ENCODE results near the gene PRR12. TPM values are rescaled to one million over a fixed set of nuclear protein-coding genes. Genes with fewer than 3 reads are reported as not detected.

PRR12 gene
- total RNA-seq, 1 donor: 8.1 TPM

DNA sequence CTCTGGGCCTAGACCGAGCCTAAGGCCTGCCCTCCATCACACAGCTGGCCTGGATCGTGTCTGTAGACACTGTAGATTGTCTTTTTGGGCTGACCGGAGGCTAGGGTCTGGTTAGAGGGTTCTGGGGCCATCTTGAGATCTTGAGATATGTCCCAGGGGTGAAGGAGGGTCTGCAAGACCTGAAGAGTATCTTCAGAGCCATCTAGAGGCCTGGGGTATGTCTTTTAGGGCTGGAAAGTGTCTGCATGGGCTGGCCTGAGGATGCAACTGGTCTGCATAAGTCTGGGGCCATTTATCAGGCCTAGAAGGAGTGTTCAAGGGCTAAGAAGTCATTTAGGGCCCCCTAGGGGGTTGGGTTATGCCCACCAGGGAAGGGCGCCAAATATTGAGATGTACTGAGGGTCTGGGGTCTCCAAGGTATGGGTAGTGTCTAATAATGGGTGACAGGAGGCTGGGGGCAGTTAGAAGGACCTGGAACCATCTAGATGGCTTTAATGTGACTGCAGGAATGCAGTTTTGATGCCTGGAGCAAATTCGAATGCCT lies 51.6 kb downstream of the PRR12 start:
- peak in 1 of 3 donors; percentile 47 for DNase-seq (ENCODE audit: low read depth in 2 of 3, low spot score in 2 of 3)

DNA sequence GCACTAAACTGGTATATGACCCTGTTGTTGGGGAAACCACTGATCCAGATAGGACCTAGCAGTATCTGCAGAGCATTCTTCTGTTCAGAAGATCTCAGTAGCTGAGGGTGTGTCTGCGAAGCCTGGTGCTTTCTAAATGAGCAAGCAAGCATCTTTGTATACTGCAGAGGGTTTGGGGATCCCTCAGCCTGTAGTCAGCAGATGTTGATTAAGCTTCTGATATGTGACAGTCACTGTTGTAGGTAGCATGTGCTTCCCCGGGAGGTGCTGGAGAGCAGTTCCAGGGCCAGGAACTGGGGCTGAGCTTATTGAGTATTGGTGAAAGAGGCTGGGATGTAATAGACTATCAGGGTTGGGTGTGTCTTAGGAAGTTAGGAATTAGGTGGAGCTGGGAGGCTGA lies 52.5 kb downstream of the PRR12 start:
- no peak for DNase-seq (ENCODE audit: low read depth in 2 of 3, low spot score in 2 of 3)

DNA sequence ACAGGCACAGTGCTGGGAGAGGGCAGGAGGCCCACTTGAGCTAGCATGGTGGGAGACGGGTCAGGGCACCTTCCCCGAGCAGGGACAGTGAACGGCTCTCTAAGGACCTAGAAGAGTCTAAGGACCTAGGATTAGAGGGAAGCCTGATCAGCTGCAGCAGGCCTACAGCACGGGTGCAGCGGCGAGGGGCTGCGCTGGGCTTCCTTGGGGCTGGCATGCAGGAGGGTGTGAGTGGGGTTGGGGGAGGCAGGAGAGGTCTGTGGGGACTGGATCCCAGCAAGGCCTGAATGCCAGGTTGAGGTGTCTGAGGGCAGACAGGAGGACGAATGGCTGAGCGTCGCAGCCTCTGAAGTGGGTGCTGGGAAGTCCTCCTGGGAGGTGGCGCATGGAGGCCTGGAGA lies 54.6 kb downstream of the PRR12 start:
- DNase-seq (ENCODE audit: low read depth in 2 of 3, low spot score in 2 of 3): no peak

DNA sequence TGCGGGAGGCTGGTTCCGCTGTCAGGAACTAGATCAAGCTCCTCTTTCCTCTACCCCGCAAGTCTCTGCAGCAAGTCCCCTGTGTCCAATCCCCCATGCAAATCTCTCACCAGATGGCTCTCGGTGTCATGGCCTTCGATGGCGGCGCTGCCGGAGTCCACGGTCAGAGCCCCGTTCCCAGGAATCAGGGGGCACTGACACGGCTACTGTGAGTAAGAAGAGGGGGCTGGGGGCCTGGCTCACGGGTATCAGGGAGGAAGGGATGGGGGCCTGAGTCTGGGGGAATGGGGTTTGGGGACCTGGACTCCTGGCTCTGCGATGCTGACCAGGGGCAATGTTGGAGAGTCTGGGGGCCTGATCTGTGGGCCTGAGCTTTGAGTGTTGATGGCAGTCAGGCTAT lies 55.0 kb downstream of the PRR12 start:
- no peak for DNase-seq (ENCODE audit: low read depth in 2 of 3, low spot score in 2 of 3)

DNA sequence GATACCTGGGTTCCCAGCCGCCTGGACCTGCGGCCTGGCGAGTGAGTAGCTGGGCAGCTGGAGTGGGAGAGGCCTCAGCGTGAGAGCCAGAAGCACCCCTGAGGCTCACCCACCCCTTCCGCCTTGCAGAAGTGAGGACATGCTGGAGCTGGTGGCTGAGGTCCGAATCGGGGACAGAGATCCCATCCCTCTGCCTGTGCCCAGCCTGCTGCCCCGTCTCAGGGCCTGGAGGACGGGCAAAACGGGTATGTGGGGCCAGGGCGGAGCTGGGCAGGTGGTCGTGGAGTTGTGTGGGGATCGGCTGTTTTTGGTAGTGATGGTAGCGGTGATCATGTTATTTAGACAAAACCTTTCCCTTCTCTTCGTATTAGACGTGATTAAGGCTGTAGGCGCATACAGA lies 55.6 kb downstream of the PRR12 start:
- DNase-seq (ENCODE audit: low read depth in 2 of 3, low spot score in 2 of 3): no peak

DNA sequence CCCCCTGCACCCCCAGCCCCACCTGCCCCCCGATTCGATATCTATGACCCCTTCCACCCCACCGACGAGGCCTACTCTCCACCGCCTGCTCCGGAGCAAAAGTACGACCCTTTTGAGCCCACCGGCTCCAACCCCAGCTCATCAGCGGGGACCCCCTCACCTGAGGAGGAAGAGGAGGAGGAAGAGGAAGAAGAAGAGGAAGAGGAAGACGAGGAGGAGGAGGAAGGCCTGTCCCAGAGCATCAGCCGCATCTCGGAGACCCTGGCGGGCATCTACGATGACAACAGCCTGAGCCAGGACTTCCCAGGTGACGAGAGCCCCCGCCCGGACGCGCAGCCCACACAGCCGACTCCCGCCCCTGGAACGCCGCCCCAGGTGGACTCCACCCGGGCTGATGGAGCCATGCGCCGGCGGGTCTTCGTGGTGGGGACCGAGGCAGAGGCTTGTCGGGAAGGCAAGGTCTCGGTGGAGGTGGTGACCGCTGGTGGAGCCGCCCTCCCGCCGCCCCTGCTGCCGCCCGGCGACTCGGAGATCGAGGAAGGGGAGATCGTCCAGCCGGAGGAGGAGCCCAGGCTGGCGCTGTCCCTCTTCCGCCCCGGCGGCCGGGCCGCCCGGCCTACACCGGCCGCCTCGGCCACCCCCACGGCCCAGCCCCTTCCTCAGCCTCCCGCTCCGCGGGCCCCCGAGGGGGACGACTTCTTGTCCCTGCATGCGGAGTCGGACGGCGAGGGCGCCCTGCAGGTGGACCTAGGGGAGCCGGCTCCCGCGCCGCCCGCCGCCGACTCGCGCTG lies 60.2 kb downstream of the PRR12 start:
- DNase-seq (ENCODE audit: low read depth in 2 of 3, low spot score in 2 of 3): no peak

DNA sequence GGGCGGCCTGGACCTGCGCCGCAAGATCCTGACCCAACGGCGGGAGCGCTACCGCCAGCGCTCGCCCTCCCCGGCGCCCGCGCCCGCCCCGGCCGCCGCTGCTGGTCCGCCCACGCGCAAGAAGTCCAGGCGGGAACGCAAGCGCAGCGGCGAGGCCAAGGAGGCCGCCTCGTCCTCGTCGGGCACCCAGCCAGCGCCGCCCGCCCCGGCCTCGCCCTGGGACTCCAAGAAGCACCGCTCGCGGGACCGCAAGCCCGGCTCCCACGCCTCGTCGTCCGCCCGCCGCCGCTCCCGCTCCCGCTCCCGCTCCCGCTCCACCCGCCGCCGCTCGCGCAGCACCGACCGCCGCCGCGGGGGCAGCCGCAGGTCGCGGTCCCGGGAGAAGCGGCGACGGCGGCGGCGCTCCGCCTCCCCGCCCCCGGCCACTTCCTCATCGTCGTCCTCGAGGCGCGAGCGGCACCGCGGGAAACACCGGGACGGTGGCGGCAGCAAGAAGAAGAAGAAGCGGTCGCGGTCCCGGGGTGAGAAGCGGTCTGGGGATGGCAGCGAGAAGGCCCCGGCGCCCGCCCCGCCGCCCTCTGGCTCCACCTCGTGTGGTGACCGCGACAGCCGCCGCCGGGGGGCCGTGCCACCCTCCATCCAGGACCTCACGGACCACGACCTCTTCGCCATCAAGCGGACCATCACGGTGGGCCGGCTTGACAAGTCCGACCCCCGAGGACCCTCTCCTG lies 61.0 kb downstream of the PRR12 start:
- DNase-seq (ENCODE audit: low read depth in 2 of 3, low spot score in 2 of 3): no peak

DNA sequence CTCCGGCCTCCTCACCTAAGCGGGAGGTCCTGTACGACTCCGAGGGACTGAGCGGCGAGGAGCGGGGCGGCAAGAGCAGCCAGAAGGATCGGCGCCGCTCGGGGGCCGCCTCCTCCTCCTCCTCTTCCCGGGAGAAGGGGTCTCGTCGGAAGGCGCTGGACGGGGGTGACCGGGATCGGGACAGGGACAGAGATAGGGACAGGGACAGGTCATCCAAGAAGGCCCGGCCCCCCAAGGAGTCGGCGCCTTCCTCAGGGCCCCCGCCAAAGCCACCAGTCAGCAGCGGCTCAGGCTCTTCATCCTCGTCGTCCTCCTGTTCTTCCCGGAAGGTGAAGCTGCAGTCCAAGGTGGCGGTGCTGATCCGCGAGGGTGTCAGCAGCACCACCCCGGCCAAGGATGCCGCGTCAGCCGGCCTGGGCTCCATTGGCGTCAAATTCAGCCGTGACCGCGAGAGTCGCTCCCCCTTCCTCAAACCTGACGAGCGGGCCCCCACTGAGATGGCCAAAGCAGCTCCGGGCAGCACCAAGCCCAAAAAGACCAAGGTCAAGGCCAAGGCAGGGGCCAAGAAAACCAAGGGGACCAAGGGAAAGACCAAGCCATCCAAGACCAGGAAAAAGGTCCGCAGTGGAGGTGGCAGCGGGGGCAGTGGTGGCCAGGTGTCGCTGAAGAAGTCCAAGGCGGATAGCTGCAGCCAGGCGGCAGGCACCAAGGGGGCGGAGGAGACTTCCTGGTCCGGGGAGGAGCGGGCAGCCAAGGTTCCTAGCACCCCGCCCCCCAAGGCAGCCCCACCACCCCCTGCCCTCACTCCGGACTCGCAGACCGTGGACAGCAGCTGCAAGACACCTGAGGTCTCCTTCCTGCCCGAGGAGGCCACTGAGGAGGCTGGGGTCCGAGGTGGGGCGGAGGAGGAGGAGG lies 61.8 kb downstream of the PRR12 start:
- no peak for DNase-seq (ENCODE audit: low read depth in 2 of 3, low spot score in 2 of 3)

DNA sequence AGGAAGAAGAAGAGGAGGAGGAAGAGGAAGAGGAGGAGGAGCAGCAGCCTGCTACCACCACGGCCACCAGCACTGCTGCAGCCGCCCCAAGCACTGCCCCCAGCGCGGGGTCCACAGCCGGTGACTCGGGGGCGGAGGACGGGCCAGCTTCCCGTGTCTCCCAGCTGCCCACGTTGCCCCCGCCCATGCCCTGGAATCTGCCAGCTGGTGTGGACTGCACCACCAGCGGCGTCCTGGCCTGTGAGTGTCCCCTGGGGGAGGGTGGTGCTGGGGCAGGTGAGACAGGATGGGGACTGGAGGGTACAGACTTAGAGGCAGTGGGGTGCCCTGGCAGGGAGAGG lies 62.5 kb downstream of the PRR12 start:
- DNase-seq (ENCODE audit: low read depth in 2 of 3, low spot score in 2 of 3): no peak

DNA sequence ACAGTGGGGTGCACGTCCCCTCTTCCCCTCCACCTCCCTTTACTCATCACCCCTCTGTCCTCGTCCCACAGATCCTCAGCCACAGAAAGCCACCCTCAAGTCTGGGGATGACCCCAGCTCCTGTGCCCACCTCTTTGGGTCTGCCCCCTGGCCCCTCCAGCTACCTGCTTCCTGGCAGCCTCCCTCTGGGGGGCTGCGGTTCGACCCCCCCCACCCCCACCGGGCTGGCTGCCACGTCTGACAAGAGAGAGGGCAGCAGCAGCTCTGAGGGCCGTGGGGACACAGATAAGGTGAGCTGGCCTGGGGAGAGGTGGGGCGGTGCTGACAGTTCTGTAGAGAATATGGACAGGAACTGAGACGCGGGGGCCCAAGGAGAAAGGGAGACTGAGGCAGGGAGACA lies 63.6 kb downstream of the PRR12 start:
- DNase-seq (ENCODE audit: low read depth in 2 of 3, low spot score in 2 of 3): no peak

DNA sequence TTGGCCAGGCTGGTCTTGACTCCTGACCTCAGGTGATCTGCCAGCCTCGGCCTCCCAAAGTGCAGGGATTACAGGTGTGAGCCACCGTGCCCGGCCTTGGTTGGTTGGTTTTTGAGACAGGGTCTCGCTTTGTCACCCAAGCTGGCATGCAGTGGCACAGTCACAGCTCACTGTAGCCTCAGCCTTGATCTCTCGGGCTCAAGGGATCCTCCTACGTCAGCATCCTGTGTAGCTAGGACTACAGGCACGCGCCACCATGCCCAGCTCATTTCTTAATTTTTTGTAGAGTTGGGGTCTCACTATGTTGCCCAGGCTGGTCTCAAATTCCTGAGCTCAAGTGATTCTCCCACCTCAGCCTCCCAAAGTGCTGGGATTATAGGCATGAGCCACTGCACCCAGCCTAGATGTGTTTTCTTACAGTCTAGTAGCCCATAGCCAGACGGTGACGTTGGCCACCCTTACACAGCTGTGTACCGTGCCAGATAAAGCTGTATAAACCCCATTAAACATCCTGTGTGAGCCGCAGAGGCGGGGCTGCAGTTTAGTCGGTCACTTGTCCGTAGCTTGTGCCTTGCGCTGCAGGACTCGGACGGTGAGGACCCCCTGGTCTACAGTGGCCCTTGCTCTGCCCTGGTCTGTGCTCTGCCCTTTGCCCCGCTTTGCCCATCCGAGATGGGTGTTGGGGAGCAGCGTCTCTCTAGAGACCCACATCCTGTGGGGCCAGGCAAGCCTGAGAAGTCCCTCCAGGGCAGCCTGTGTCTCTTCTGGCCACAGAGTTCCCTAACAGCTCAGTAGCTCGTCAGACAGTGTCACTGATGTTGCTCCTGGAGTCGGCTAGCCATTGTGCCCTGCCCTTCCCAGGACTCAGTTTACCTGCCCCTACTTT lies 64.8 kb downstream of the PRR12 start:
- DNase-seq (ENCODE audit: low read depth in 2 of 3, low spot score in 2 of 3): no peak

DNA sequence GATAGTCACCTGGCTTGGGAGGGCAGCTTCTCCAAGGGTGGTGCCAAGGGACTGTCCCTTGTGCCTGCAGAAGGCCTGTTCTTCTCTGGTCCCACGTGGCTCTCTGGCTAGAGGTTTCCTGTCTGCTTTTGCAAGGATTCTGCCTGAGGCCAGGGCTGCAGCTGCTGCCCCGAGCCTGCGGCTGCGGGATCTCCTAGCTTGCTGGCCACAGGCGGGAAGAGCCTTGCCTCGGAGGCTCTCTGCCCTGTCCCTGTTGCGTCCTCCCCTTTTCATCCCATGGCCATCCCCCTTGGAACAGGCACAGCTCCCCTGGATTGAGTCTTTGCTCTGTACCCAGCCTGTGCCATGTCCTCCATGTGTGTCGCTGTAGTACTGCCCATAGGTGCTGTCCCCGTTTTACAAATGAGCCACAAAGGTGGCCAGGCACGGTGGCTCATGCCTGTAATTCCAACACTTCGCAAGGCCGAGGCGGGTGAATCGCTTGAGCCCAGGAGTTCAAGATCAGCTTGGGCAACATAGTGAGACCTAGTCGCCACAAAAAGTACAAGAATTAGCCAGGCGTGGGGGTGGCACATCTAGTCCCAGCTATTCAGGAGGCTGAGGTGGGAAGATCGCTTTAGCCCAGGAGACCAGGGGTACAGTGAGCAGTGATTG lies 65.6 kb downstream of the PRR12 start:
- no peak for DNase-seq (ENCODE audit: low read depth in 2 of 3, low spot score in 2 of 3)

DNA sequence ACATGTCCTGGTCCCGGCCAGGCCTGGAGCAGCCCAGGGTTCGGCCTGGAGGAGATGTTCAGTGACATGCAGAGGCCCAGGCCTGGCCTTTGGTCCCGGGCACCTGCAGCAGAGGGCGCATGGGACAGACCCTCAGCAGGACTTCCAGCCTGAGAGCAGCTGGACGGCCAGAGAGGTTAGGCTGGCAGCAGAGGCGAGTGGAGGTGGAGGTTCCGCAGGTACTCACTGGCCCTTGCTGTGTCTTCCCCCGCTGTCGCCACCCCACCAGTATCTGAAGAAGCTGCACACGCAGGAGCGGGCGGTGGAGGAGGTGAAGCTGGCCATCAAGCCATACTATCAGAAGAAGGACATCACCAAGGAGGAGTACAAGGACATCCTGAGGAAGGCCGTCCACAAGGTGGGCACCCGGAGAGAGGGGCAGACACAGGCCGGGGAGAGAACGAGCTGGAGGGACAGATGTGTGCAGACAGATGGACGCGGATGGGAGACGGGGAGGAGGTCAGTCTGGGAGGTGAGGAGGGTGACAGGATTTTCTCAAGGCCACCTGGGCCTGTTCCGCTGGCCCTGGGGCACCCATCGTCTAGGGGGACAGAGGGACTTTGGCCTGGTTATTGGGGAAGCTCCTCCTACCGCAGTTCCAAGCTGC lies 66.6 kb downstream of the PRR12 start:
- DNase-seq (ENCODE audit: low read depth in 2 of 3, low spot score in 2 of 3): no peak

DNA sequence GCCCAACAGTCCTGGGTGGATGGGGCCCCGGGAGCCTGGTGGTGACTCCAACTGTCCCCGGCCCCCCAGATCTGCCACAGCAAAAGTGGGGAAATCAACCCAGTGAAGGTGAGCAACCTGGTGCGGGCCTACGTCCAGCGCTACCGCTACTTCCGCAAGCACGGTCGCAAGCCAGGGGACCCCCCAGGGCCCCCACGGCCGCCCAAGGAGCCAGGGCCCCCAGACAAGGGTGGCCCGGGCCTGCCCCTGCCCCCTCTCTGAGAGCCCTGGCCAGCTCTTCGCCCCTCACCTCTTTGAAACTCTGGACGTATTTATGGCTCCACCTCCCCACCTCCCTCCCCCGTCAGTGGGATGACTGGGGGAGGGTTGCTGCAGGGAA lies 67.1 kb downstream of the PRR12 start:
- no peak for DNase-seq (ENCODE audit: low read depth in 2 of 3, low spot score in 2 of 3)

DNA sequence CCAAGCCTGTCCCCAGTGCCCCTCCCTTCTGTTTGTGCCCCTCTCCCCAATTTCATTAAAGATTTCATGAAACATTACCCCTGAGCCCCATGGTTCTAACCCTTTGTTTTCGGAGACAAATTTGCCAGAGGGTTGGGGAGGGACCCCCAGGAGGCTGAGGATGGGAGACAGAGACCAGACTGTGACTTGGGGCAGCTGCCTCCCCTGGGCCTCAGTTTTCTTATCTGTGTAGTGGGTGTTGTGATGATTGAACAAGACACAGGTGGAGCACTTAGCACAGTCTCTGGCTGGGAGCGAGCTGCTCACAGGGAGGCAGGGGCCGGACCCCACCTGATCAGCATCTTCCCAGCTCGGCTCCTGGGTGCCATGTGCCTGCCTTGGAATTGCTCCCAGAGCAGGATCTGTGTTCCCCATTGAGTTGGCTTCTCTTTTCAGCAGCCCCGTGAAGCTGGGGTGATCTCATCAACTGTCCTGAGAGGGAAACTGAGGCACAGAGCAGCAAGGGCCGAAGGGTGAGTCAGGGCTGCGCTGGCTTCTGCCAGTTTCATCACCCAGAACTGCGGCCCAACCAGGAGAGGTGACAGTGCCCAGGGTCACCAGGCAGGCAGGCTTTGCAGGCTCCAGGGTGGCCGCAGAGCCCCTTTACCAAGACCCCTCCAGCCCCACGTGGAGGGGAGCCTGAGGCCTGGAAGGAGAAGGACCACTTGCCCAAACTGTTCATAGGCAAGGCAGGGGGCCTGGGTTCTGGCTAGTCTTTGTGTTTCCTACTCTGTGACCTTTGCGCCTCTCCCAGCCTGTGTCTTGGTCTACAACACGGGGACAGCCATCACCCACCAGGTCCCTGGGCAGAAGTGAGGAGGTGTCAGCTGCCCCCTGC lies 67.8 kb downstream of the PRR12 start:
- DNase-seq (ENCODE audit: low read depth in 2 of 3, low spot score in 2 of 3): no peak

DNA sequence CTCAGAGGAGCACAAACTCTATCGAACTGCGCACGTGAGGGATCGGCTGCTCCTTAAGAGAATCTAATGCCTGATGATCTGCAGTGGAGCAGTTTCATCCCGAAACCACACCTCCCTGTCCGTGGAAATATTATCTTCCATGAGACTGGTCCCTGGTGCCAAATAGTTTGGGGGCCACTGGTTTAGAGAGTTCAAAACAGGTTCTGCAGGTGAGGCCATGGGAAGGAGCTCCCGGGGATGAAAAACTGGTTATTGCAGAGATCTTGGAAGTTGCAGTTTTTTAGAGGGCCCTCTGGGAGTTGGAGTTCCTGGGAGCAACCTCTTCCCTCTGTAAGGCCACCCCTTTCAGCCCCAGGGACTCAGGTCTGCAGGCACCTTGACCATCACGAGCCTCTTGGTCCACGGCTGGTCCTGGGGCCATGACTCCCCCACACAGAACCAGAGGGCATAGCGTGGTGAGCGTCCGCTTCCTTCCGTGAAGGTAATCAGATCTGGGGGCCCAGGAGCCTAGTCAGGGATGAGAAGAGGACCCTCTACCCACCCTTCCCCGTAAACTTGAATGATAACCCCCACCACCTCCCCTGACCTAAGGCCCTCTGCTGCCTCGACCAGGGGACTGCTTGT lies 69.5 kb downstream of the PRR12 start:
- no peak for DNase-seq (ENCODE audit: low read depth in 2 of 3, low spot score in 2 of 3)

DNA sequence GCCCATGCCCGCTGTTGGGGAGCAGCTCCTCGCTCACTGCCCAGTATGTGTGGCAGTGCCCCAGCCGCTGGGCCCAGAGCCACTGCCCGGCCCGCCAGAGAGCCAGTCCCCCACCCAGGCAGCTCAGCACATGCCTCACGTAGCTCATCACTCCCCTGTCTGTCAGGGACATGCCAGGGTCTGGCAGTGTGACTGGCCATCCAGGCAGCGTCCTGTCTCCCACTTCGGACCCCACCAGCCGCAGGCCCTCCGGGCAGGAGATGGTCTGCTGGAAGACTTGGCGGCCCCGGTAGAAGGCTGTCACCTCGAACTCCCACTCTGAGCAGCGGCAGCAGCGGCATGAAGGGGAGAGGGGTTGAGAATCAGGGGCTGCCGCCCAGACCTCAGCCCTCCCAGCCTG lies 71.0 kb downstream of the PRR12 start:
- no peak for DNase-seq (ENCODE audit: low read depth in 2 of 3, low spot score in 2 of 3)

DNA sequence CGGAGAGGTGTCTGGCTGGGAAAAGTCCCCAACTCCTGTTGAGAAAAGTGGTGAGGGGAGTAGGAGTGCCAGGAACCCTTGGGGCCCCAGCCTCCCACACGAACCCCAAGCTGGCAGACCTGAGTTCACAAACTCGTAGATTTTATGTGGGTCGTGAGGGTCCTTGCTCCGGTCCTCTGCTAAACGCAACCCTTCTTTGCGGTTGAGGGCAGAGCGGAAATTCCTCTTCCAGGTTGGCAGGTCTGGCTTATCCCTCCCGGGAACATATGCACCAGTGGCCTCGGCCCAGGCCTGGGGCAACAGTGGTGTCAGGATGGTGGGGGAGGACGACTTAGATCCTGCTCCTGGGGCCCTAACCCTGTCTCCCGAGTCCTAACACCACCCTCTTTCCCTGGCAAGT lies 72.2 kb downstream of the PRR12 start:
- no peak for DNase-seq (ENCODE audit: low read depth in 2 of 3, low spot score in 2 of 3)
